ENCODE results near the gene EFHC1. TPM values are rescaled to one million over a fixed set of nuclear protein-coding genes. Genes with fewer than 3 reads are reported as not detected.

EFHC1 gene
- total RNA-seq, 1 experiment from 2014 or later: 24.6 TPM

DNA sequence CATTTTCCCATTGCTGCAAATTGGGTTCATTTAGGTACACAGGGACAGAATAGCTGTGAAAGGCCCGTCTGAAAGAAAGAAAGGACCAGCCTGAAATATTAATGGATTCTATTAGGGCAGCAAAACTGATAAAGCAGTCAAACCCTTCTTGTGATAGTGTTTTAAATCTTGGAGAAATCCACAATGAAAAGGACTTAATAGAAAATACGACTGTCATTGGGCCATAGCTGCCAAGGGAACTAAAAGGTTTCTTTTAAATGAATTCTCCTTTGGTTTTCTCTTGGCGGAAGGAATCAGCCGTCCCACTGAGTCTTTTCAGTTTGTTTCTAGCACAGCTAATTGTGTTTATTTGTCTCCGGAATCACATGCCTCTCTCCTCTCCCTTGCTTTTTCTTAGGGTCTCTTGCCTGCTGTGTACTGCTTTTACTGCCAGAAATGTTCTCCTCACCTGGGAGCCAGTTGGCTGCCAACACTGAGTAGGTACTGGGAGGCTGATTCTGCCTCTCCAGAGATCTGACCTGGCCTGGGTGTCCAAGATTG, 46.9 kb upstream of the EFHC1 start:
- intact Hi-C loops (cut with micrococcal nuclease; ENCODE audit: unreplicated experiment) (no loop called here), in situ Hi-C loops (cut with HindIII; ENCODE audit: low pct_unique_long_range_greater_than_20kb, low sequenced_read_pairs) (no loop called here)
- DNase-seq (ENCODE audit: low read depth, low spot score) (no peak), ATAC-seq (no peak)
- POLR2A ChIA-PET: no interaction called here
- Histone ChIP-seq H3K36me3 (ENCODE audit: control insufficient read depth, insufficient read depth, low read length) (no peaks in the 10 kb centered on the region), H3K4me3 (ENCODE audit: low read depth in 2 of 2, low read length in 2 of 2) (no peak overlapping the region), H3K27ac (ENCODE audit: low read length) (no peak overlapping the region), H3K27me3 (ENCODE audit: control insufficient read depth, insufficient read depth, low read length) (no peaks in the 10 kb centered on the region), H3K9me3 (ENCODE audit: control insufficient read depth, insufficient read depth, low read depth, low read length) (no peaks in the 10 kb centered on the region), H3K4me1 (ENCODE audit: control insufficient read depth, insufficient read depth, low read length) (no peaks in the 10 kb centered on the region)
- CTCF ChIA-PET: no interaction called here
- no TSS peak for BruUV-seq (replicated peaks)
- TF ChIP-seq, protein P1, sequence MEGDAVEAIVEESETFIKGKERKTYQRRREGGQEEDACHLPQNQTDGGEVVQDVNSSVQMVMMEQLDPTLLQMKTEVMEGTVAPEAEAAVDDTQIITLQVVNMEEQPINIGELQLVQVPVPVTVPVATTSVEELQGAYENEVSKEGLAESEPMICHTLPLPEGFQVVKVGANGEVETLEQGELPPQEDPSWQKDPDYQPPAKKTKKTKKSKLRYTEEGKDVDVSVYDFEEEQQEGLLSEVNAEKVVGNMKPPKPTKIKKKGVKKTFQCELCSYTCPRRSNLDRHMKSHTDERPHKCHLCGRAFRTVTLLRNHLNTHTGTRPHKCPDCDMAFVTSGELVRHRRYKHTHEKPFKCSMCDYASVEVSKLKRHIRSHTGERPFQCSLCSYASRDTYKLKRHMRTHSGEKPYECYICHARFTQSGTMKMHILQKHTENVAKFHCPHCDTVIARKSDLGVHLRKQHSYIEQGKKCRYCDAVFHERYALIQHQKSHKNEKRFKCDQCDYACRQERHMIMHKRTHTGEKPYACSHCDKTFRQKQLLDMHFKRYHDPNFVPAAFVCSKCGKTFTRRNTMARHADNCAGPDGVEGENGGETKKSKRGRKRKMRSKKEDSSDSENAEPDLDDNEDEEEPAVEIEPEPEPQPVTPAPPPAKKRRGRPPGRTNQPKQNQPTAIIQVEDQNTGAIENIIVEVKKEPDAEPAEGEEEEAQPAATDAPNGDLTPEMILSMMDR (IDR thresholded peaks at IDR 0.05): no peak
- TF ChIP-seq POLR2AphosphoS5 (IDR thresholded peaks at IDR 0.05; ENCODE audit: low read depth, low read length) (no peak), SIN3A (IDR thresholded peaks at IDR 0.05; ENCODE audit: borderline replicate concordance, insufficient read depth, low read depth, low read length) (no peak), TCF7L2 (IDR thresholded peaks at IDR 0.05; ENCODE audit: low read depth, low read length) (no peak)
- TF ChIP-seq, protein P2, sequence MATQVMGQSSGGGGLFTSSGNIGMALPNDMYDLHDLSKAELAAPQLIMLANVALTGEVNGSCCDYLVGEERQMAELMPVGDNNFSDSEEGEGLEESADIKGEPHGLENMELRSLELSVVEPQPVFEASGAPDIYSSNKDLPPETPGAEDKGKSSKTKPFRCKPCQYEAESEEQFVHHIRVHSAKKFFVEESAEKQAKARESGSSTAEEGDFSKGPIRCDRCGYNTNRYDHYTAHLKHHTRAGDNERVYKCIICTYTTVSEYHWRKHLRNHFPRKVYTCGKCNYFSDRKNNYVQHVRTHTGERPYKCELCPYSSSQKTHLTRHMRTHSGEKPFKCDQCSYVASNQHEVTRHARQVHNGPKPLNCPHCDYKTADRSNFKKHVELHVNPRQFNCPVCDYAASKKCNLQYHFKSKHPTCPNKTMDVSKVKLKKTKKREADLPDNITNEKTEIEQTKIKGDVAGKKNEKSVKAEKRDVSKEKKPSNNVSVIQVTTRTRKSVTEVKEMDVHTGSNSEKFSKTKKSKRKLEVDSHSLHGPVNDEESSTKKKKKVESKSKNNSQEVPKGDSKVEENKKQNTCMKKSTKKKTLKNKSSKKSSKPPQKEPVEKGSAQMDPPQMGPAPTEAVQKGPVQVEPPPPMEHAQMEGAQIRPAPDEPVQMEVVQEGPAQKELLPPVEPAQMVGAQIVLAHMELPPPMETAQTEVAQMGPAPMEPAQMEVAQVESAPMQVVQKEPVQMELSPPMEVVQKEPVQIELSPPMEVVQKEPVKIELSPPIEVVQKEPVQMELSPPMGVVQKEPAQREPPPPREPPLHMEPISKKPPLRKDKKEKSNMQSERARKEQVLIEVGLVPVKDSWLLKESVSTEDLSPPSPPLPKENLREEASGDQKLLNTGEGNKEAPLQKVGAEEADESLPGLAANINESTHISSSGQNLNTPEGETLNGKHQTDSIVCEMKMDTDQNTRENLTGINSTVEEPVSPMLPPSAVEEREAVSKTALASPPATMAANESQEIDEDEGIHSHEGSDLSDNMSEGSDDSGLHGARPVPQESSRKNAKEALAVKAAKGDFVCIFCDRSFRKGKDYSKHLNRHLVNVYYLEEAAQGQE (IDR thresholded peaks at IDR 0.05; ENCODE audit: insufficient read depth in 1 of 2, low read depth in 2 of 2, low read length in 1 of 2): no peak

DNA sequence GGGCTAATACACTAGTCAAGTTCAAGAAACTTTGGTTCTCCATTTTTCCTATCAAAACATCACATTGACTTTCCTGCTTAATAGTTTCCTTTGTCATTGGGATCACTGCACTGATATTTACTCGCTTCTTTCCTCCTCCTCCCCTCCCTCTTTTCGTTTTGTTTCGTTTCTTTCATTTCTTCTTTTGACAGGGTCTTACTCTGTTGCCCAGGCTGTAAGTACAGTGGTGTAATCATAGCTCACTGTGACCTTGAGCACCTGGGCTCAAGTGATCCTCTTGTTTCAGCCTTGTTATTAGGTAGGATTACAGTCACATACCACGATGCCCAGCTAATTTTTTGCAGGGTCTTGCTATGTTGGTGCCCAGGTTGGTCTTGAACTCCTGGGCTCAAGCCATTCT, 45.9 kb upstream of the EFHC1 start:
- ATAC-seq (no peak), DNase-seq (ENCODE audit: low read depth, low spot score) (no peak)
- Histone ChIP-seq H3K36me3 (ENCODE audit: control insufficient read depth, insufficient read depth, low read length) (no peaks in the 10 kb centered on the region), H3K4me3 (ENCODE audit: low read depth in 2 of 2, low read length in 2 of 2) (no peak overlapping the region), H3K9me3 (ENCODE audit: control insufficient read depth, insufficient read depth, low read depth, low read length) (no peaks in the 10 kb centered on the region), H3K27me3 (ENCODE audit: control insufficient read depth, insufficient read depth, low read length) (no peaks in the 10 kb centered on the region), H3K4me1 (ENCODE audit: control insufficient read depth, insufficient read depth, low read length) (no peaks in the 10 kb centered on the region), H3K27ac (ENCODE audit: low read length) (no peak overlapping the region)
- ChIA-PET POLR2A (no interaction called here), CTCF (no interaction called here)
- intact Hi-C loops (cut with micrococcal nuclease; ENCODE audit: unreplicated experiment): no loop called here
- in situ Hi-C loops (cut with HindIII; ENCODE audit: low pct_unique_long_range_greater_than_20kb, low sequenced_read_pairs): no loop called here
- BruUV-seq (replicated peaks): no TSS peak
- TF ChIP-seq, protein P1 (IDR thresholded peaks at IDR 0.05): no peak
- TF ChIP-seq TCF7L2 (IDR thresholded peaks at IDR 0.05; ENCODE audit: low read depth, low read length): no peak
- TF ChIP-seq POLR2AphosphoS5 (IDR thresholded peaks at IDR 0.05; ENCODE audit: low read depth, low read length): no peak
- TF ChIP-seq, protein P2 (IDR thresholded peaks at IDR 0.05; ENCODE audit: insufficient read depth in 1 of 2, low read depth in 2 of 2, low read length in 1 of 2): no peak
- TF ChIP-seq SIN3A (IDR thresholded peaks at IDR 0.05; ENCODE audit: borderline replicate concordance, insufficient read depth, low read depth, low read length): no peak

All from Panc1 (cell line).